ENCODE results near the gene QRICH2.

DNA sequence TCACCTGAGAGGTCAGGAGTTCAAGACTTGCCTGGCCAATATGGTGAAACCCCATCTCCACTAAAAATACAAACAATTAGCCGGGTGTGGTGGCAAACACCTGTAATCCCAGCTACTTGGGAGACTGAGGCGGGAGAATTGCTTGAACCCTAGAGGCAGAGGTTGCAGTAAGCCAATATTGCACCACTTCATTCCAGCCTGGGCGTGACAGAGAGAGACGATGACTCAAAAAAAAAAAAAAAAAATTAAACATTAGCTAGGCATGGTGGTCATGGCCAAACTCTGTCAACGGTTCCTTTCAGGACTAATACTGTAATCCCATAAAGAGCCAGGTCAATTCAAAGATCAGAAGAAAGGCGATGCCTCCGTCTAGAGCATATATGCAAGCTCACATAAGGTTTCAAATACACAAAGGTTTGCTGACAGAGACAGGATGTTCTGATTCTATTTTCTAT, 70.2 kb downstream of the QRICH2 start:
- TF ChIP-seq, protein P1, sequence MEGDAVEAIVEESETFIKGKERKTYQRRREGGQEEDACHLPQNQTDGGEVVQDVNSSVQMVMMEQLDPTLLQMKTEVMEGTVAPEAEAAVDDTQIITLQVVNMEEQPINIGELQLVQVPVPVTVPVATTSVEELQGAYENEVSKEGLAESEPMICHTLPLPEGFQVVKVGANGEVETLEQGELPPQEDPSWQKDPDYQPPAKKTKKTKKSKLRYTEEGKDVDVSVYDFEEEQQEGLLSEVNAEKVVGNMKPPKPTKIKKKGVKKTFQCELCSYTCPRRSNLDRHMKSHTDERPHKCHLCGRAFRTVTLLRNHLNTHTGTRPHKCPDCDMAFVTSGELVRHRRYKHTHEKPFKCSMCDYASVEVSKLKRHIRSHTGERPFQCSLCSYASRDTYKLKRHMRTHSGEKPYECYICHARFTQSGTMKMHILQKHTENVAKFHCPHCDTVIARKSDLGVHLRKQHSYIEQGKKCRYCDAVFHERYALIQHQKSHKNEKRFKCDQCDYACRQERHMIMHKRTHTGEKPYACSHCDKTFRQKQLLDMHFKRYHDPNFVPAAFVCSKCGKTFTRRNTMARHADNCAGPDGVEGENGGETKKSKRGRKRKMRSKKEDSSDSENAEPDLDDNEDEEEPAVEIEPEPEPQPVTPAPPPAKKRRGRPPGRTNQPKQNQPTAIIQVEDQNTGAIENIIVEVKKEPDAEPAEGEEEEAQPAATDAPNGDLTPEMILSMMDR (IDR thresholded peaks at IDR 0.05) = no peak
- no peak for TF ChIP-seq POLR2A (IDR thresholded peaks at IDR 0.05)

Measured in gastroesophageal sphincter (tissue), 3 donors.